ENCODE data around the gene SPDYA. TPM values are rescaled to one million over a fixed set of nuclear protein-coding genes. Genes with fewer than 3 reads are reported as not detected.

The SPDYA gene
- total RNA-seq, 1 experiment from 2014 or later = 1.2 TPM

DNA sequence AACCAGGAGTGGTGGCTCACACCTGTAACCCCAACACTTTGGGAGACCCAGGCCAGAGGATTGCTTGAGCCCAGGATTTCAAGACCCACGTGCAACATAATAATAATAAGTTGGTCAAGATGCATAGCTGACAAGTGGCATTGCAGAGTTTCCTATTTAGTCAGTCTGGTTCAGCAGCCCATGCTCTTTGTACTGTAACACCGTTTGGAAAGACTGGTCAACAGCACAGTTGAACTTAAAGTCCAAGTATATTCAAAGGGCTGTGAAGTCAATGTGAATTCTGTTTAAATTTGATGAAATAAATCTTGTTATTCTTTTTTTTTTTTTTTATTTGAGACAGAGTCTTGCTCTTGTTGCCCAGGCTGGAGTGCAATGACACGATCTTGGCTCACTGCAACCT lies 61.0 kb downstream of the SPDYA start:
- peaks cover 10 to 14% of the 10 kb centered on the region in 2 experiments; a peak in 3 of 4 replicates for H3K4me1 ChIP-seq (ENCODE audit: control insufficient read depth in 1 of 2, insufficient read depth in 2 of 2, low read length in 2 of 2)
- no peak overlapping the region for H2AFZ ChIP-seq (ENCODE audit: low read depth, low read length, poor library complexity, severe bottlenecking)
- no peak for DNase-seq (ENCODE audit: low read depth, low spot score)
- no peaks in the 10 kb centered on the region for H4K20me1 ChIP-seq (ENCODE audit: insufficient read depth)
- H3K79me2 ChIP-seq (ENCODE audit: insufficient read depth, low read length) = peaks cover 35% of the 10 kb centered on the region
- H3K4me2 ChIP-seq (ENCODE audit: low read length) = no peak overlapping the region
- POLR2A ChIA-PET = no interaction called here
- BruUV-seq (replicated peaks) = no TSS peak
- no peaks in the 10 kb centered on the region for H3K9me2 ChIP-seq (ENCODE audit: insufficient read depth)
- H3K27ac ChIP-seq (ENCODE audit: low read depth, low read length) = no peak overlapping the region
- TF ChIP-seq EGR1 (IDR thresholded peaks at IDR 0.05; ENCODE audit: low read depth) (no peak), SIN3A (IDR thresholded peaks at IDR 0.05; ENCODE audit: low read depth) (no peak), SRF (IDR thresholded peaks at IDR 0.05; ENCODE audit: low read depth) (no peak), CTCF (IDR thresholded peaks at IDR 0.05 in 2 of 3, conservative IDR thresholded peaks at IDR 0.05 in 1 of 3; ENCODE audit: borderline replicate concordance in 1 of 3, insufficient read depth in 1 of 3, low read depth in 2 of 3, low read length in 2 of 3) (no peak), POLR2AphosphoS5 (IDR thresholded peaks at IDR 0.05; ENCODE audit: low read depth, low read length) (no peak), POLR2A (IDR thresholded peaks at IDR 0.05; ENCODE audit: borderline replicate concordance, extremely low read depth, insufficient read depth, insufficient read length) (no peak), ZFX (IDR thresholded peaks at IDR 0.05) (no peak), CEBPB (IDR thresholded peaks at IDR 0.05; ENCODE audit: low read depth) (no peak)
- TF ChIP-seq, protein P1, sequence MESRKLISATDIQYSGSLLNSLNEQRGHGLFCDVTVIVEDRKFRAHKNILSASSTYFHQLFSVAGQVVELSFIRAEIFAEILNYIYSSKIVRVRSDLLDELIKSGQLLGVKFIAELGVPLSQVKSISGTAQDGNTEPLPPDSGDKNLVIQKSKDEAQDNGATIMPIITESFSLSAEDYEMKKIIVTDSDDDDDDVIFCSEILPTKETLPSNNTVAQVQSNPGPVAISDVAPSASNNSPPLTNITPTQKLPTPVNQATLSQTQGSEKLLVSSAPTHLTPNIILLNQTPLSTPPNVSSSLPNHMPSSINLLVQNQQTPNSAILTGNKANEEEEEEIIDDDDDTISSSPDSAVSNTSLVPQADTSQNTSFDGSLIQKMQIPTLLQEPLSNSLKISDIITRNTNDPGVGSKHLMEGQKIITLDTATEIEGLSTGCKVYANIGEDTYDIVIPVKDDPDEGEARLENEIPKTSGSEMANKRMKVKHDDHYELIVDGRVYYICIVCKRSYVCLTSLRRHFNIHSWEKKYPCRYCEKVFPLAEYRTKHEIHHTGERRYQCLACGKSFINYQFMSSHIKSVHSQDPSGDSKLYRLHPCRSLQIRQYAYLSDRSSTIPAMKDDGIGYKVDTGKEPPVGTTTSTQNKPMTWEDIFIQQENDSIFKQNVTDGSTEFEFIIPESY (IDR thresholded peaks at IDR 0.05; ENCODE audit: extremely low read depth, insufficient replicate concordance, low read length) = no peak
- 0 out of 4 replicates have a peak, but pooled peaks cover 0 to 3% of the 10 kb centered on the region in 2 experiments for H3K36me3 ChIP-seq (ENCODE audit: control insufficient read depth in 1 of 2, insufficient read depth in 2 of 2, low read length in 2 of 2)
- CTCF ChIA-PET = no interaction called here
- H3K9me3 ChIP-seq (ENCODE audit: control insufficient read depth in 1 of 2, insufficient read depth in 1 of 2, low read depth in 1 of 2, low read length in 2 of 2) = no peaks in the 10 kb centered on the region
- no peak overlapping the region for H3K9ac ChIP-seq (ENCODE audit: low read length)
- H3K4me3 ChIP-seq (replicated peaks in 1 of 2; ENCODE audit: low read depth in 1 of 2, low read length in 2 of 2) = no peak overlapping the region
- ATAC-seq = no peak
- H3K27me3 ChIP-seq (ENCODE audit: insufficient read depth, low read length) = peaks cover 12% of the 10 kb centered on the region
- intact Hi-C loops (cut with micrococcal nuclease) = no loop called here
- RAD21 ChIA-PET (ENCODE audit: low non-redundant PET in 1 of 2, low total read pairs in 2 of 2, uncharacterized antibody in 2 of 2, unreplicated experiment in 2 of 2) = no interaction called here
